ENCODE results near the gene KLF3. TPM values are rescaled to one million over a fixed set of nuclear protein-coding genes. Genes with fewer than 3 reads are reported as not detected.

The KLF3 gene
- total and polyA plus RNA-seq, 2 experiments from 2014 or later, result 15.0 to 16.5 TPM

DNA sequence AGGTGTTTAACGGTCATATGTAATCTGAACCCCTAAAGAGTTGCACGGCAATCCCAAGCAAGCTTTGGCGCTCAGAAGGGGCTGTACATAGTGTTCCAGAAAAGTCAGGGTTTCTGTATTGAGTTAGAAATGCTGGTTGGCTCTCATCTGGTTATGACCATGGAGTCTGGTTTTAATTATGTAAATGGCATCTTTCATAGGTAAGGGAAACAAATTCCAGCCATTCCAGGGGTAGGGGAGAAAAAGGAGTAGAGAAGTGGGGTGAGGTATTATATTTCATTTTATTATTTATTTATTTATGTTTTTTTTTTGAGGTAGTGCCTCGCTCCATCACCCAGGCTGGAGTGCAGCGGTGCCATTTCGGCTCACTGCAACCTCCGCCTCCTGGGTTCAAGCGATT is 15.9 kb downstream of the KLF3 start (continued):
- TF ChIP-seq ZNF462 (CRISPR knock-in tag; IDR thresholded peaks at IDR 0.05) (no peak), ZNF331 (CRISPR knock-in tag; IDR thresholded peaks at IDR 0.05; ENCODE audit: low read depth) (no peak), CREB1 (CRISPR knock-in tag; IDR thresholded peaks at IDR 0.05; ENCODE audit: low read depth) (no peak), EZH2phosphoT487 (IDR thresholded peaks at IDR 0.05; ENCODE audit: unreplicated experiment) (no peak), EZH2 (IDR thresholded peaks at IDR 0.05; ENCODE audit: low read depth, unreplicated experiment) (no peak)
- TF ChIP-seq, protein P1, sequence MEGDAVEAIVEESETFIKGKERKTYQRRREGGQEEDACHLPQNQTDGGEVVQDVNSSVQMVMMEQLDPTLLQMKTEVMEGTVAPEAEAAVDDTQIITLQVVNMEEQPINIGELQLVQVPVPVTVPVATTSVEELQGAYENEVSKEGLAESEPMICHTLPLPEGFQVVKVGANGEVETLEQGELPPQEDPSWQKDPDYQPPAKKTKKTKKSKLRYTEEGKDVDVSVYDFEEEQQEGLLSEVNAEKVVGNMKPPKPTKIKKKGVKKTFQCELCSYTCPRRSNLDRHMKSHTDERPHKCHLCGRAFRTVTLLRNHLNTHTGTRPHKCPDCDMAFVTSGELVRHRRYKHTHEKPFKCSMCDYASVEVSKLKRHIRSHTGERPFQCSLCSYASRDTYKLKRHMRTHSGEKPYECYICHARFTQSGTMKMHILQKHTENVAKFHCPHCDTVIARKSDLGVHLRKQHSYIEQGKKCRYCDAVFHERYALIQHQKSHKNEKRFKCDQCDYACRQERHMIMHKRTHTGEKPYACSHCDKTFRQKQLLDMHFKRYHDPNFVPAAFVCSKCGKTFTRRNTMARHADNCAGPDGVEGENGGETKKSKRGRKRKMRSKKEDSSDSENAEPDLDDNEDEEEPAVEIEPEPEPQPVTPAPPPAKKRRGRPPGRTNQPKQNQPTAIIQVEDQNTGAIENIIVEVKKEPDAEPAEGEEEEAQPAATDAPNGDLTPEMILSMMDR (conservative IDR thresholded peaks at IDR 0.05; ENCODE audit: low read depth in 2 of 2), result no peak

GRCh38 chr4:38681281-38681991 is 17.4 kb downstream of the KLF3 start:
- Histone ChIP-seq H3F3A (replicated peaks; ENCODE audit: low read depth) (no peaks in the 10 kb centered on the region), H3K27me3 (ENCODE audit: insufficient read depth) (no peaks in the 10 kb centered on the region), H3K79me2 (replicated peaks; ENCODE audit: insufficient read depth) (peaks cover 65% of the 10 kb centered on the region), H3K4me1 (ENCODE audit: insufficient read depth) (peaks cover 11% of the 10 kb centered on the region), H2AFZ (no peak overlapping the region), H3K9me2 (ENCODE audit: insufficient read depth) (no peaks in the 10 kb centered on the region), H4K20me1 (replicated peaks; ENCODE audit: insufficient read depth) (peaks cover 6% of the 10 kb centered on the region; the same call in 1 of the 2 replicates), H3K36me3 (ENCODE audit: insufficient read depth) (peaks cover 13% of the 10 kb centered on the region; the same call in 1 of the 2 replicates), H3K4me2 (no peak overlapping the region), H3K27ac (ENCODE audit: low read depth) (no peak overlapping the region), H3K4me3 (no peak overlapping the region)
- Mint-ChIP-seq H3K4me3 (no peak overlapping the region), H3K27ac (peak overlapping the region; percentile 42; the same call in 1 of the 2 replicates), H3K4me1 (peaks cover 5% of the 10 kb centered on the region; the same call in 2 of the 3 replicates), H3K27me3 (ENCODE audit: insufficient read depth, low read depth, poor library complexity) (peaks cover 5% of the 10 kb centered on the region), H3K36me3 (ENCODE audit: low read depth) (peaks cover 34% of the 10 kb centered on the region), H3K9me3 (no peaks in the 10 kb centered on the region; the same call in 2 of the 3 replicates)
- DNase-seq (ENCODE audit: low spot score), result no peak
- no peak for ATAC-seq
- no peak for TF ChIP-seq EZH2phosphoT487 (IDR thresholded peaks at IDR 0.05; ENCODE audit: unreplicated experiment)
- no peak for TF ChIP-seq CREB1 (CRISPR knock-in tag; IDR thresholded peaks at IDR 0.05; ENCODE audit: low read depth)
- no peak for TF ChIP-seq ETS1 (IDR thresholded peaks at IDR 0.05)
- TF ChIP-seq, protein P2, sequence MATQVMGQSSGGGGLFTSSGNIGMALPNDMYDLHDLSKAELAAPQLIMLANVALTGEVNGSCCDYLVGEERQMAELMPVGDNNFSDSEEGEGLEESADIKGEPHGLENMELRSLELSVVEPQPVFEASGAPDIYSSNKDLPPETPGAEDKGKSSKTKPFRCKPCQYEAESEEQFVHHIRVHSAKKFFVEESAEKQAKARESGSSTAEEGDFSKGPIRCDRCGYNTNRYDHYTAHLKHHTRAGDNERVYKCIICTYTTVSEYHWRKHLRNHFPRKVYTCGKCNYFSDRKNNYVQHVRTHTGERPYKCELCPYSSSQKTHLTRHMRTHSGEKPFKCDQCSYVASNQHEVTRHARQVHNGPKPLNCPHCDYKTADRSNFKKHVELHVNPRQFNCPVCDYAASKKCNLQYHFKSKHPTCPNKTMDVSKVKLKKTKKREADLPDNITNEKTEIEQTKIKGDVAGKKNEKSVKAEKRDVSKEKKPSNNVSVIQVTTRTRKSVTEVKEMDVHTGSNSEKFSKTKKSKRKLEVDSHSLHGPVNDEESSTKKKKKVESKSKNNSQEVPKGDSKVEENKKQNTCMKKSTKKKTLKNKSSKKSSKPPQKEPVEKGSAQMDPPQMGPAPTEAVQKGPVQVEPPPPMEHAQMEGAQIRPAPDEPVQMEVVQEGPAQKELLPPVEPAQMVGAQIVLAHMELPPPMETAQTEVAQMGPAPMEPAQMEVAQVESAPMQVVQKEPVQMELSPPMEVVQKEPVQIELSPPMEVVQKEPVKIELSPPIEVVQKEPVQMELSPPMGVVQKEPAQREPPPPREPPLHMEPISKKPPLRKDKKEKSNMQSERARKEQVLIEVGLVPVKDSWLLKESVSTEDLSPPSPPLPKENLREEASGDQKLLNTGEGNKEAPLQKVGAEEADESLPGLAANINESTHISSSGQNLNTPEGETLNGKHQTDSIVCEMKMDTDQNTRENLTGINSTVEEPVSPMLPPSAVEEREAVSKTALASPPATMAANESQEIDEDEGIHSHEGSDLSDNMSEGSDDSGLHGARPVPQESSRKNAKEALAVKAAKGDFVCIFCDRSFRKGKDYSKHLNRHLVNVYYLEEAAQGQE (IDR thresholded peaks at IDR 0.05; ENCODE audit: unreplicated experiment), result no peak
